GM18502 (cell line): ENCODE data around the gene ATP5F1D.
"Not testable (repeated sequence)": the region's sequence is repeated elsewhere in the genome, so short reads cannot be mapped to it uniquely, and the experiment has no call there.

Experiments used
- ATAC-seq: cut with Tn5 transposase; IDR thresholded peaks from one replicate; pipeline ENCODE4 v1.9.1; 2021; ENCODE audit warnings: mild to moderate bottlenecking; ENCODE audit not compliant: unreplicated experiment, poor library complexity

ATP5F1D gene

DNA sequence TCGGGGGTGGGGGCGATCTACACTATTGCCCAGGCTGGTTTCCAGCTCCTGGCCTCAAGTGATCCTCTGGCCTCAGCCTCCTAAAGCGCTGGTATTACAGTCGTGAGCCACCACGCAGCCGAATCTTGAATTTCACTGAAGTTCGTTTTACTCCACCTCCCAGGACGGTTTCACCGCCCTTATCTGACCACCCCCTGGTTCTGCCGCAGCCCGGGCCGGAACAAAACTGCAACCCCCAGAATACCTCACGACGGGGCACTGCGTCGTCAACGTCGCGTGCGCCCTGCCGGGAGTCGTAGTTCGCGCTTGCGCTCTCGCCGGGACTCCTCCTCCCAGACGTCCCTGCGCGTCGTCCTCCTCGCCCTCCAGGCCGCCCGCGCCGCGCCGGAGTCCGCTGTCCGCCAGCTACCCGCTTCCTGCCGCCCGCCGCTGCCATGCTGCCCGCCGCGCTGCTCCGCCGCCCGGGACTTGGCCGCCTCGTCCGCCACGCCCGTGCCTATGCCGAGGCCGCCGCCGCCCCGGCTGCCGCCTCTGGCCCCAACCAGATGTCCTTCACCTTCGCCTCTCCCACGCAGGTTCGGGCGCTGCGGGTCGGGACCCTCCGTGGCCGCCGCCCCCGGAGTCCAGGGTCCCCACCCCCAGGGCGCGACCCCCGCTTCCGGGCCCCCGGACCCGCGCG is at the start of gene ATP5F1D:
TSS of gene ATP5F1D (plus strand) at position 335 of the 679 bp plus-strand sequence. CDS start at position 435, 100 bp downstream.
- ATAC-seq = peak; percentile 39

- no peak for ATAC-seq
These were observed 42.0 kb upstream of the ATP5F1D start for GRCh38 chr19:1199531-1199930.

GRCh38 chr19:1200614-1201013 is 40.9 kb upstream of the ATP5F1D start:
- ATAC-seq = not testable (repeated sequence)

DNA sequence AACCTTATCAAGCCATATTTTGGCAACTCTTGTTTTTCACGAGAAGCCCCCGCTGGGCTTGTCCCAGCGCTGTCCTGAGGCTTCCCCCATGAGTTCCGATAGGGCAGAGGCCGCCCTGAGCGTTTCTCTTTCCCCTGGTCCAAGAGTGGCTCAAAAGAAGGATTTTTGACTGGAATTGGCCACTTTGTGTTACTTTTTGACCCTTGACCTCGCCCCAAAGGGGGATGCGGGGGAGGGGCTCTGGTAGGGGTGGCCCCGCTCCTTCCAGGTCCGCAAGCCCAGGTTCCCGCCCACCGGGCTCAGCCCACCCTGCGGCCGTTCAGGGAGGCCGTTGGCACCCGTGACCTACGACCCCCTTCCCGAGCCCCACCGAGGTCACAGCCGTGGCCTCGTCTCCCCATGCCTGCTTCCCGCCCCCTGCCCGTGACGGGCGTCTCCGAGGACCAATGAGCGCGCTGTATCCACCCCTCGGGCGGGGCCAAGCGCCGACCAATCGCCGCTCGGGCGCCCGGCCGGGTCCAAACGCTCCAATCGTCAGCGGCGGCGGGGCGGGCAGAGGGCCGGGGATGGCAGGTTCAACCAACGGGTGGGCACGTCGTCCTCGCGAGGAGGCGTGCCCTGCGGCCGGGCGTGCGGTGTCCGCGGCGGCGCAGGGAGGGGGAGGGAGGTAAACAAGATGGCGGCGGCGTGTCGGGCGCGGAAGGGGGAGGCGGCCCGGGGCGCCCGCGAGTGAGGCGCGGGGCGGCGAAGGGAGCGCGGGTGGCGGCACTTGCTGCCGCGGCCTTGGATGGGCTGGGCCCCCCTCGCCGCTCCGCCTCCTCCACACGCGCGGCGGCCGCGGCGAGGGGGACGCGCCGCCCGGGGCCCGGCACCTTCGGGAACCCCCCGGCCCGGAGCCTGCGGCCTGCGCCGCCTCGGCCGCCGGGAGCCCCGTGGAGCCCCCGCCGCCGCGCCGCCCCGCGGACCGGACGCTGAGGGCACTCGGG is 36.1 kb upstream of the ATP5F1D start, which contains the start of gene STK11:
TSS of gene STK11 (plus strand) at position 665 of the 986 bp plus-strand sequence. CDS start 1,136 bp downstream, outside the sequence.
- ATAC-seq = peak; percentile 86

DNA sequence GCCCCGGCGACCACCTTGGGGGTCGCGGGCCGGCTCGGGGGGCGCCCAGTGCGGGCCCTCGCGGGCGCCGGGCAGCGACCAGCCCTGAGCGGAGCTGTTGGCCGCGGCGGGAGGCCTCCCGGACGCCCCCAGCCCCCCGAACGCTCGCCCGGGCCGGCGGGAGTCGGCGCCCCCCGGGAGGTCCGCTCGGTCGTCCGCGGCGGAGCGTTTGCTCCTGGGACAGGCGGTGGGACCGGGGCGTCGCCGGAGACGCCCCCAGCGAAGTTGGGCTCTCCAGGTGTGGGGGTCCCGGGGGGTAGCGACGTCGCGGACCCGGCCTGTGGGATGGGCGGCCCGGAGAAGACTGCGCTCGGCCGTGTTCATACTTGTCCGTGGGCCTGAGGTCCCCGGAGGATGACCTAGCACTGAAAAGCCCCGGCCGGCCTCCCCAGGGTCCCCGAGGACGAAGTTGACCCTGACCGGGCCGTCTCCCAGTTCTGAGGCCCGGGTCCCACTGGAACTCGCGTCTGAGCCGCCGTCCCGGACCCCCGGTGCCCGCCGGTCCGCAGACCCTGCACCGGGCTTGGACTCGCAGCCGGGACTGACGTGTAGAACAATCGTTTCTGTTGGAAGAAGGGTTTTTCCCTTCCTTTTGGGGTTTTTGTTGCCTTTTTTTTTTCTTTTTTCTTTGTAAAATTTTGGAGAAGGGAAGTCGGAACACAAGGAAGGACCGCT is 35.2 kb upstream of the ATP5F1D start:
- ATAC-seq = no peak

GRCh38 chr19:1206864-1207450 is 34.6 kb upstream of the ATP5F1D start:
- no peak for ATAC-seq

DNA sequence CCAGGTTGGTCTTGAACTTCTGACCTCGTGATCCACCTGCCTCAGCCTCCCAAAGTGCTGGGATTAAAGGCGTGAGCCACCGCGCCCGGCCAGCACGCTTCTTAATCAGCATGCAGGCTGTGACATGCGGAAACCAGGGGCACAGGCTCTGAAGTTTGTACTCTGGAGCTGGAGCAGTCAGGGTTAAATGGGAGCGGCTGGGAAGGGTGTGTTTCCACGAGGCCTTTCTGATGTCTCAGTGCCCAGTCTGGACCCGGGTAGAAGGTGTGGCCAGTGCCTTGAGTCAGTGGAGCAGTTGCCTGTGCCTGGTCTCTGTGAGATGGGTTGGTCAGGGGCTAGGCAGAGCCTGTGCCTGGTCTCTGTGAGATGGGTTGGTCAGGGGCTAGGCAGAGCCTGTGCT is 32.7 kb upstream of the ATP5F1D start:
- not testable (repeated sequence) for ATAC-seq

GRCh38 chr19:1210227-1210538 is 31.4 kb upstream of the ATP5F1D start:
- ATAC-seq = no peak

DNA sequence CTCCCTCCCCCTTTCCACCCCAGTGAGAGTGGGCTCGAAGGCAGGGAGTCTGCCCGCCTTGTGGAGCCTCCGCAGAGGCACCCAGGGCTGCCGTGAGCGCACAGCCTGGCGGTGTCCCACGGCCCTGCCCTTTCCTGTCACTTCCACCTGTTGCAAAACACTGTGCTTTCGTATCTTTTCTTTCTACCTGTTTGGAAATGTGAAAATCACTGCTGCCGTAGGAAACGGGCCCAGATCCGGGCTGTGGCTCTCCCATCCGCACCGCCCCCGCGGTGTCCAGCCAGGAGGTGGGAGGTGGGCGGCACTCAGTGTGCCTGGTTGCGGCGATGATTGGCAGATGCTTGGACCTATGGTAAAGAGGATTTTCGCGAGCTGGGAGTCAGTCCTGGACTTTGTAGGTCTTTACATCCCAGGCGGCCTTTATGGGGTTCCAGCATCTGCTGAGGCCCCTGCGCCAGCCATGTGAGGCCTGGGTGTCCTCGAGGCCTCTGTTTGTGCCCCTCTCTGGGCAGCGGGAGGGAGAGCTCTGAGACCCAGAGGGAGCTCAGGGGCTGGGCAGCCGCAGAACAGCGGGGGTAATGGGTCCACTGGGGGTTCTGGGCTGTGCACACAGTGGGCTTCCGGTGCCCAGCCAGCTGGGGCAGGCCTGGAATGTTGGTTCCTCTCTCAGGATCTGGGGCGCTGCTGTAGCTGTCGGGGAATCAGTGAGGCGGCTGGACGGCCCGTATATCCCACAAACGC is 29.9 kb upstream of the ATP5F1D start:
- ATAC-seq = no peak

GRCh38 chr19:1213391-1214286 is 27.9 kb upstream of the ATP5F1D start:
- ATAC-seq = no peak

- no peak for ATAC-seq
These were observed 27.2 kb upstream of the ATP5F1D start for GRCh38 chr19:1214299-1214861.

- no peak for ATAC-seq
These were observed 26.5 kb upstream of the ATP5F1D start for GRCh38 chr19:1214862-1215731.

GRCh38 chr19:1216756-1217155 is 24.8 kb upstream of the ATP5F1D start:
- ATAC-seq = no peak

DNA sequence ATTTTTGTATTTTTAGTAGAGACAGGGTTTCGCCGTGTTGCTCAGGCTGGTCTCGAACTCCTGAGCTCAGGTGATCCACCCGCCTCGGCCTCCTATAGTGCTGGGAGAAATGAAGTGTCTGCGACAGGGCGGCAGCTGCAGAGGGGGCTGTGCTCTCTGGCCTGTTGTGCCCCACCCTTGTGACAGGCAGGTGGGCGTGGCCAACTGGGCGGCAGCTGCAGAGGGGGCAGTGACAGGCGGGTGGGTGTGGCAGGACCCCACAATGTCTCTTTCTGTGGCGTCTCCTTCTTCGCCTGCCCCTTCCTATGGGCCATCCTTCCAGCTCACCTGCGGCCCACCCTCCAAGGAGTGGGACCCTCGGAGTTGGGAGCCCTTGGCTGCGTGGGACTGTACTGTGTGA is 24.2 kb upstream of the ATP5F1D start:
- ATAC-seq = no peak

GRCh38 chr19:1218751-1219567 is 22.6 kb upstream of the ATP5F1D start:
- no peak for ATAC-seq

GRCh38 chr19:1219786-1220476 is 21.6 kb upstream of the ATP5F1D start:
- no peak for ATAC-seq
